HL-60 (cell line): Measurements from ENCODE around the gene PCGF2.

ENCODE experiments used
- DNase-seq, 2 experiments: peaks; one replicate each; pipeline ENCODE4 v3.0.0-alpha.2; 2010 to 2020; ENCODE audit warnings: low read depth in 1 of 2, low spot score in 1 of 2
- H3K27ac ChIP-seq: fragments of 250-450 bp; sonication (Bioruptor Pico); replicated peaks from 2 replicates; pipeline ENCODE4 v1.5.1; 2020; ENCODE audit warnings: mild to moderate bottlenecking, moderate library complexity
- H3K27me3 ChIP-seq: fragments of 250-450 bp; sonication (Bioruptor Pico); 2 replicates; pipeline ENCODE4 v1.5.1; 2021; ENCODE audit warnings: mild to moderate bottlenecking, moderate library complexity; ENCODE audit not compliant: insufficient read depth, poor library complexity, severe bottlenecking
- H3K4me3 ChIP-seq: replicated peaks from 2 replicates; pipeline ENCODE4 v1.5.1; 2011; ENCODE audit warnings: mild to moderate bottlenecking, control low read depth, low read length; ENCODE audit not compliant: insufficient read depth
- CTCF ChIP-seq: IDR thresholded peaks from one replicate; pipeline ENCODE4 v1.5.1; 2011; ENCODE audit warnings: low read length, control low read depth, inconsistent platforms; ENCODE audit not compliant: insufficient read depth
- GABPA ChIP-seq: IDR thresholded peaks from 2 replicates; pipeline ENCODE4 v1.6.1; 2012; ENCODE audit warnings: low read depth
- POLR2AphosphoS5 ChIP-seq: IDR thresholded peaks from 2 replicates; pipeline ENCODE4 v1.6.1; 2012; ENCODE audit warnings: low read depth
- REST ChIP-seq: IDR thresholded peaks from 2 replicates; pipeline ENCODE4 v1.6.1; 2012; ENCODE audit warnings: low read depth; ENCODE audit not compliant: insufficient replicate concordance
- SPI1 ChIP-seq: IDR thresholded peaks from 2 replicates; pipeline ENCODE4 v1.6.1; 2012; ENCODE audit warnings: low read depth, mild to moderate bottlenecking, borderline replicate concordance

The PCGF2 gene

DNA sequence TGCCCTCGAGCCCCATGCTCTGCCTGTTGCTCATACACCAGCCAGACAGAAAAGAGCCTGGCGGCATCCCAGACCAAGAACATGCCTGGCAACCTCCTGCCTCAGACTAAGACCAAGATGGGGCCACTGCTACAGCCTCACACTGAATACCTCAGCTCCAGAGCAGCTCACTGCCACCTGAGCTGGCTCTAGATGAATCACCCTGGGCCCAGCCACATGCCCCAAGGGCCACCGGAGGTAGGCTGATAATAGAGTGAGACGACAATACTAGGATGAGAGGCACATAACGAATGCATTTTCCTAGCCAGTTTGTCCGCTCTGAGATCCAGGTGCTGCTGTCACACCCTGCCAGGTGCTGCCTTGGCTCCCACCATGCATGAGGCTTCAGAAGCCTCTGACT lies 38.2 kb upstream of the PCGF2 start:
- DNase-seq = no peak

GRCh38 chr17:38783227-38783626 lies 35.1 kb upstream of the PCGF2 start:
- Histone ChIP-seq H3K4me3 (no peak overlapping the region), H3K27ac (no peak overlapping the region), H3K27me3 (no peaks in the 10 kb centered on the region)
- TF ChIP-seq POLR2AphosphoS5 = no peak
- no peak for TF ChIP-seq CTCF
- DNase-seq = no peak

More for the DNA sequence above, 38.2 kb upstream of the PCGF2 start:
- Histone ChIP-seq H3K27me3 (no peaks in the 10 kb centered on the region), H3K4me3 (no peak overlapping the region), H3K27ac (no peak overlapping the region)
- no peak for TF ChIP-seq REST
- TF ChIP-seq POLR2AphosphoS5 = no peak
- no peak for TF ChIP-seq GABPA
- TF ChIP-seq CTCF = no peak
- 0 out of 2 replicates have a peak, but pooled peaks have one; percentile 6 for TF ChIP-seq SPI1

GRCh38 chr17:38779965-38780752 lies 32.0 kb upstream of the PCGF2 start:
- Histone ChIP-seq H3K4me3 (no peak overlapping the region), H3K27me3 (no peaks in the 10 kb centered on the region), H3K27ac (no peak overlapping the region)
- DNase-seq = no peak
- TF ChIP-seq SPI1 = no peak
- no peak for TF ChIP-seq GABPA
- no peak for TF ChIP-seq CTCF
- no peak for TF ChIP-seq REST
- TF ChIP-seq POLR2AphosphoS5 = no peak
